ENCODE measurements around the gene MEPCE.

- no peak for TF ChIP-seq CTCF (IDR thresholded peaks at IDR 0.05)
- TF ChIP-seq POLR2A (IDR thresholded peaks at IDR 0.05): no peak
Observed at GRCh38 chr7:100394077-100394476, 35.6 kb upstream of the MEPCE start.
